ENCODE results near the gene SCAF4.

- no peak for TF ChIP-seq CTCF (IDR thresholded peaks at IDR 0.05; ENCODE audit: insufficient read depth, low read length, poor library complexity, severe bottlenecking)
- TF ChIP-seq EZH2phosphoT487 (conservative IDR thresholded peaks at IDR 0.05; ENCODE audit: low read length): no peak
These were observed 63.0 kb downstream of the SCAF4 start for GRCh38 chr21:31668651-31669491.

All from SU-DHL-6 (cell line).